Inflammatory macrophage (primary cell): ENCODE results near the gene CAP2.
"Not testable (repeated sequence)": the region's sequence is repeated elsewhere in the genome, so short reads cannot be mapped to it uniquely, and the experiment has no call there.

Source experiments
- DNase-seq, 2 donors: peaks; one replicate each; pipeline ENCODE4 v3.0.0-alpha.2; 2020 to 2022

Gene CAP2

GRCh38 chr6:17440811-17441210 lies 47.4 kb downstream of the CAP2 start:
- DNase-seq = not testable (repeated sequence)

- DNase-seq = no peak
Measured at GRCh38 chr6:17442196-17442595, 48.8 kb downstream of the CAP2 start.

GRCh38 chr6:17446713-17447112 lies 53.3 kb downstream of the CAP2 start:
- DNase-seq = no peak

GRCh38 chr6:17448165-17448564 lies 54.8 kb downstream of the CAP2 start:
- no peak for DNase-seq

- no peak for DNase-seq
Measured at GRCh38 chr6:17450397-17450796, 57.0 kb downstream of the CAP2 start.

- no peak for DNase-seq
Measured at GRCh38 chr6:17450832-17451231, 57.4 kb downstream of the CAP2 start.

- DNase-seq = no peak
Measured at GRCh38 chr6:17452096-17452495, 58.7 kb downstream of the CAP2 start.

- no peak for DNase-seq
Measured at GRCh38 chr6:17454316-17455005, 61.1 kb downstream of the CAP2 start.

- no peak for DNase-seq
Measured at GRCh38 chr6:17455919-17456318, 62.5 kb downstream of the CAP2 start.

GRCh38 chr6:17456711-17457110 lies 63.3 kb downstream of the CAP2 start:
- no peak for DNase-seq

- no peak for DNase-seq
Measured at GRCh38 chr6:17457405-17457804, 64.0 kb downstream of the CAP2 start.

- DNase-seq = no peak
Measured at GRCh38 chr6:17457956-17458355, 64.6 kb downstream of the CAP2 start.

- DNase-seq = no peak
Measured at GRCh38 chr6:17458966-17459365, 65.6 kb downstream of the CAP2 start.

GRCh38 chr6:17460862-17461261 lies 67.5 kb downstream of the CAP2 start:
- no peak for DNase-seq

- DNase-seq = no peak
Measured at GRCh38 chr6:17466147-17466546, 72.8 kb downstream of the CAP2 start.

GRCh38 chr6:17466707-17467106 lies 73.3 kb downstream of the CAP2 start:
- no peak for DNase-seq

- no peak for DNase-seq
Measured at GRCh38 chr6:17469006-17469832, 75.8 kb downstream of the CAP2 start.

- no peak for DNase-seq
Measured at GRCh38 chr6:17470202-17470937, 77.0 kb downstream of the CAP2 start.

- DNase-seq = peak; percentile 51 to 76
Measured at GRCh38 chr6:17470938-17471327, 77.5 kb downstream of the CAP2 start.

GRCh38 chr6:17472653-17473183 lies 79.3 kb downstream of the CAP2 start:
- peak in 1 of 2 donors; percentile 5 for DNase-seq

GRCh38 chr6:17473554-17473953 lies 80.2 kb downstream of the CAP2 start:
- no peak for DNase-seq

- DNase-seq = no peak
Measured at GRCh38 chr6:17474289-17474688, 80.9 kb downstream of the CAP2 start.

- no peak for DNase-seq
Measured at GRCh38 chr6:17475606-17476244, 82.3 kb downstream of the CAP2 start.
